Nephron (organoid): Measurements from ENCODE around the gene TENM4.

Source experiments
- H3K27ac Mint-ChIP-seq, 3 experiments: 2 replicates each; pipeline ENCODE4 v1.8.0; 2020; ENCODE audit warnings: mixed read lengths in 3 of 3, mild to moderate bottlenecking in 2 of 3, moderate library complexity in 1 of 3
- H3K27me3 Mint-ChIP-seq: 2 replicates; pipeline ENCODE4 v1.8.0; 2021; ENCODE audit warnings: low read depth, mild to moderate bottlenecking, moderate library complexity, mixed read lengths
- H3K36me3 Mint-ChIP-seq: 2 replicates; pipeline ENCODE4 v1.8.0; 2020; ENCODE audit warnings: low read depth, mixed read lengths
- H3K4me1 Mint-ChIP-seq: 2 replicates; pipeline ENCODE4 v1.8.0; 2020; ENCODE audit warnings: mixed read lengths
- H3K4me3 Mint-ChIP-seq, 3 experiments: 2 replicates each; pipeline ENCODE4 v1.8.0; 2020; ENCODE audit warnings: mild to moderate bottlenecking in 3 of 3, mixed read lengths in 3 of 3, moderate library complexity in 2 of 3
- H3K9me3 Mint-ChIP-seq: 2 replicates; pipeline ENCODE4 v1.8.0; 2020; ENCODE audit warnings: mixed read lengths
- CTCF ChIP-seq, 3 experiments: fragments of 200-600 bp; sonication (generic); IDR thresholded peaks; one replicate each; pipeline ENCODE4 v1.5.0; 2021; ENCODE audit warnings: antibody characterized with exemption in 3 of 3; ENCODE audit not compliant: unreplicated experiment in 3 of 3

TENM4 gene

GRCh38 chr11:79199729-79200354, 241.0 kb downstream of the TENM4 start:
- H3K27me3 Mint-ChIP-seq: peaks cover 10% of the 10 kb centered on the region
- H3K36me3 Mint-ChIP-seq: peaks cover 34% of the 10 kb centered on the region
- no peak overlapping the region for H3K27ac Mint-ChIP-seq
- H3K9me3 Mint-ChIP-seq: no peaks in the 10 kb centered on the region
- no peak overlapping the region for H3K4me3 Mint-ChIP-seq
- H3K4me1 Mint-ChIP-seq: peaks cover 12% of the 10 kb centered on the region
- no peak for TF ChIP-seq CTCF (IDR thresholded peaks at IDR 0.05; ENCODE audit: unreplicated experiment in 3 of 3)

GRCh38 chr11:79198898-79199250, 242.0 kb downstream of the TENM4 start:
- Mint-ChIP-seq H3K9me3 (peaks cover 3% of the 10 kb centered on the region), H3K4me1 (peaks cover 12% of the 10 kb centered on the region), H3K4me3 (no peak overlapping the region), H3K27ac (no peak overlapping the region), H3K36me3 (peaks cover 36% of the 10 kb centered on the region), H3K27me3 (peaks cover 10% of the 10 kb centered on the region)
- no peak for TF ChIP-seq CTCF (IDR thresholded peaks at IDR 0.05; ENCODE audit: unreplicated experiment in 3 of 3)

- TF ChIP-seq CTCF (IDR thresholded peaks at IDR 0.05; ENCODE audit: unreplicated experiment in 3 of 3): no peak
- no peak overlapping the region for H3K27ac Mint-ChIP-seq
These were observed 242.5 kb downstream of the TENM4 start for GRCh38 chr11:79198203-79198897.

GRCh38 chr11:79196950-79197349, 243.9 kb downstream of the TENM4 start:
- Mint-ChIP-seq H3K27me3 (peaks cover 10% of the 10 kb centered on the region), H3K4me3 (no peak overlapping the region), H3K27ac (no peak overlapping the region), H3K9me3 (peaks cover 9% of the 10 kb centered on the region), H3K4me1 (peaks cover 12% of the 10 kb centered on the region), H3K36me3 (peaks cover 39% of the 10 kb centered on the region)
- TF ChIP-seq CTCF (IDR thresholded peaks at IDR 0.05; ENCODE audit: unreplicated experiment in 3 of 3): no peak

More at GRCh38 chr11:79198203-79198897, 242.5 kb downstream of the TENM4 start:
- peaks cover 6% of the 10 kb centered on the region for H3K9me3 Mint-ChIP-seq
- no peak overlapping the region for H3K4me3 Mint-ChIP-seq
- H3K36me3 Mint-ChIP-seq: peaks cover 37% of the 10 kb centered on the region
- H3K4me1 Mint-ChIP-seq: peaks cover 12% of the 10 kb centered on the region
- H3K27me3 Mint-ChIP-seq: peaks cover 10% of the 10 kb centered on the region

- Mint-ChIP-seq H3K27me3 (peaks cover 4% of the 10 kb centered on the region), H3K9me3 (peaks cover 12% of the 10 kb centered on the region), H3K36me3 (peaks cover 37% of the 10 kb centered on the region), H3K4me3 (no peak overlapping the region), H3K4me1 (peaks cover 11% of the 10 kb centered on the region), H3K27ac (no peak overlapping the region)
- no peak for TF ChIP-seq CTCF (IDR thresholded peaks at IDR 0.05; ENCODE audit: unreplicated experiment in 3 of 3)
These were observed 245.6 kb downstream of the TENM4 start for GRCh38 chr11:79195209-79195608.
